Measurements from ENCODE around the gene NTN3.
"Not testable (repeated sequence)": the region's sequence is repeated elsewhere in the genome, so short reads cannot be mapped to it uniquely, and the experiment has no call there.

Gene NTN3

DNA sequence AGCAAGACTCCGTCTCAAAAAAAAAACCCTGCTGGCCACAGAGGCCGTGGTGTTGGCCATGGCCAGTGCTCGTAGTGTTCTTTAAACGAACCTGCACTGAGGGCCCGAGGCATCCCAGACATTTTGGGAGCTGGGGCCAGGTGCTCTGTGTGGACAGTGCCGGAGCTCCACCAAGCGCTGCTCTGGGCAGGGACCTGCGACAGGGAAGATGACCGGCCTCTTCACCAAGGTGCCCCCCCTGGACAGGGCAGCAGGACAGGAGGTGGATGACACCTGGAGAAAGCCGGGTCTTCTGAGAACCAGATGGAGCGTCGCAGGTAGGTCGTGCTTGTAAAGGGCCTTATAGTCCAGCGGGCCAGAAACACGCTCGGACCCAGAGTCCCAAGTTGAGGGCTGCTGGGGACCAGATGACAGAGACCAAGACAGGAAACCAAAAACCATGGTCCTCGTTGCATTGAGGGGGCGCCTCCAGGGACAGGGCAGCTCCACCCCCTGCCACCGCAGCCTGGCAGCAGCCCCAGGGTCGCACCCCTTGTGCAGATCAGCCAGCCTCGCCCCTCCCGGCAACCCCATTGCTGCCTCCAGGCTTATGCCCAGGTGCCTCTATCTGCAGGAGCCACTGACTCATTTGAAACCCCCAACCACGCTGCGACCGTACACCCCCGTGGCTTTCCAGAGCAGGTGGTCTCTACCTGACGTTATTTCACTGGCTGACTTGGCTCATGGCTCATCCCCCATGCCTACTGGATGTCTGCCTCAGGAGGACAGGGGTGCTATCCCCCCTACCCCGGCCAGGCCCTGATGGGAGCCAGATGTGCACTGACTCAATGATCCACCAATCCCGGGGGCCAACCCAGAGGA, 4.2 kb upstream of the NTN3 start:
- no peak for DNase-seq

- DNase-seq = no peak
Measured at GRCh38 chr16:2467528-2468232, 3.4 kb upstream of the NTN3 start.

GRCh38 chr16:2468233-2468724, 2.8 kb upstream of the NTN3 start:
- no peak for DNase-seq

GRCh38 chr16:2468725-2469398, 2.2 kb upstream of the NTN3 start:
- no peak for DNase-seq

DNA sequence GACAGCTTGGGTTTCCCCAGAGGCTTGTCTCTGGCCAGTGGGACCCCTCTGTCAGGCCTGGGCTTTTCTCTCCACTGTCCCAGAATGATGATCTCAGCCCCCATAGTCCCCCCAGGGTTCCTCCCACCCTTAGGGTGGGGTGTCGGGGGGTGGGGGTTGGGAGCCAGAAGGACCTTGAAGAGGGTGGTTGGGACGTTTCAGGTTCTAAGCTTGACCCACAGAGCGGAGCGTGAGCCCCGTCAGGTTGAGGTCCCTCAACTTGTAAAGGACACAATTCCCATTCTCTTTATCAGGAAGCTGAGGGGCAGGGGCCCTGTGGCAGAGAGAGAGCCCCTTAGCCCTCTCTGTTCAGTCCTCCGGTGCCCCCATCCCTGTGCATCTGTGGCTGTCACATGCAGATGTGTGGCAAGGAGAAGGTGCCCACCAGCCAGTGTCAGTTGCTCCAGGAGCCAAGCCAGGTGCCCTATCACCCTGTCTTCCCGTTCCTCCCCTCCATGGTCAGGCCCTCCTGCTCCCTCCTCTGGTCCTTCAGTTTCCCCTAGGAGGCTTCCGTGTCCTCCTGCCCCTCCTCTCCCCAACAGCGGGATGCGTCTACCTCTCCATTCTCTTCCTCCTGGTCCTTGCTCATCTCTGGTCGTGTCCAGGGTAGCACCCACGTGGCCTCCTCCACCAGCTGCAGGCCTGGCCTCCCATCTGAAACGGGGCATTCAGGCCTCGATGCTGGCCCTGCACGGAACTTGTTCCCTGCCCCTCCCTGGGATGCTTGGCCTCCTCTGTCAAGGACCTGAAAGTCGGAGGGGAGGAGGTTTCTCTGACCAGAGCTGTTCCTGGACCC, 1.5 kb upstream of the NTN3 start:
- no peak for DNase-seq

DNA sequence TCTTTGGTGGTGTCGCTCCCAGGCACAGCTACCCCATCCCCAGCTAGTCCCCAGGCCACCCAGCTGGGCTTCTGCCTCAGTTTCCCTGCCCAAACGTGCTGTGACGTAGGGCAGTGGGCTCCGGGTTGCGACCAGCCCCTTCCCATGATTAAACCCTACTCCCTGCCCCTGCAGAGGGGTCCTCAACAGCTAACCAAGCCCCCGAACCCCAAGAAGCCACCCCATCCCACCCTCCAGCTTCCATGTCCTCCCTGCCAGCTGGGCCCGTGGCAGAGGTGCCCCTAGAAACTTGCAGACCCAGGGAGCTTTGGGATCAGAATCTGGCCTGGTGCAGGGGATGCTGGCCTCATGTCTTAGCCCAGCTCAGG, 879 bp upstream of the NTN3 start:
- DNase-seq = no peak

GRCh38 chr16:2470603-2471015, 488 bp upstream of the NTN3 start:
- no peak for DNase-seq

GRCh38 chr16:2471653-2472487, 773 bp downstream of the NTN3 start:
- no peak for DNase-seq

- DNase-seq = no peak
Measured at GRCh38 chr16:2472488-2472864, 1.4 kb downstream of the NTN3 start.

- DNase-seq = no peak
Measured at GRCh38 chr16:2472885-2473445, 1.9 kb downstream of the NTN3 start.

DNA sequence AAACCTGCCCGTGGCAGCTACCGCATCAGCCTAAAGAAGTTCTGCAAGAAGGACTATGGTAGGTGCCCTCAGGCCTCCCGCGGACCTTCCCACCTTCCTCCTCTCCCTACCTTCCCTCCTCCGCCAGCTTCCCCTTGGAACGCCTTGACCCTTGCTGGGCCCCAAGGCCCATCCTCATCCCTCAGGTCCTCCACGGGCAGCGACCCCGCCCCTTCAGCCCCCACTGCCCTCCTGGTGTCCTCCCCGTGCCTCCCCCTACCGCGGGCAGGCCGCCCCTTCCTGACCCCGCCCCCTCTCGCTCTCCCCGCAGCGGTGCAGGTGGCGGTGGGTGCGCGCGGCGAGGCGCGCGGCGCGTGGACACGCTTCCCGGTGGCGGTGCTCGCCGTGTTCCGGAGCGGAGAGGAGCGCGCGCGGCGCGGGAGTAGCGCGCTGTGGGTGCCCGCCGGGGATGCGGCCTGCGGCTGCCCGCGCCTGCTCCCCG, 2.4 kb downstream of the NTN3 start:
- DNase-seq = no peak

DNA sequence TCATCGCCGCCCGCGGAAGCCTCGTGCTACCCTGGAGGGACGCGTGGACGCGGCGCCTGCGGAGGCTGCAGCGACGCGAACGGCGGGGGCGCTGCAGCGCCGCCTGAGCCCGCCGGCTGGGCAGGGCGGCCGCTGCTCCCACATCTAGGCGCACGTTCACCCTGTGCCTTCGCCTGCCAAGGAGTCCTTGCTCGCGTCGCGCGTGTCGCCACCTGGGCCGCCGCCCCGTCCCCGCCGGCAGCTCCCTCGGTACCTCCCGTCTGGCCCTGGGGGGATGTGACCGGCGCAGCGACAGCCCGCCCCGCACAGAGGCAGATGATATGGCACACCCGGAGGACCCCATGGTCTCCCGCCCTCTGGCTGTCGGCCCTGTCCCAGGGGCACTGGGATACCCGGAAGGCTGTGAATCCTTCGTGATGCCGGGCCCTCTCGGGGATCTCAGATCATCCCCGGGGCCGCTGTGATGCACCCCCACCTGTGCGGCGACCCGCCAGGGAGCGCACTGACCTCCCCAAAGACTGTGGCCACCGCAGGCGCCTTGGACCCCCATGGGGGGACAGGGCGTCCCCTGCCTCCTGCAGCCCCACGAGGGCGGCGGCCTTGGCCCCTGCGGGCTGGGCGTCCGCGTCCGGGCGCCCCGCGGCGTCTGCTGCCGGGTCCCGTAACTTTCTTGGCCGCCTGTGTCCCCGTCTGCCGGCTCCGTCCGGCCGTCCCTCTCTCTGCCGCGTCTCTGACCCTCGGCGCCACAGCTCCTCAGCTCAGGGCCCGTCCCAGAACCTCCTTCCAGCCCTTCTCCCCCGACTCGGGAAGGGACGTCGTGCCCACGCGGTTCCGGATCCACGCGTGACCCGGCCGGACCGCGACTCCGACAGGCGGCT, 3.1 kb downstream of the NTN3 start:
- peak; percentile 27 for DNase-seq

DNA sequence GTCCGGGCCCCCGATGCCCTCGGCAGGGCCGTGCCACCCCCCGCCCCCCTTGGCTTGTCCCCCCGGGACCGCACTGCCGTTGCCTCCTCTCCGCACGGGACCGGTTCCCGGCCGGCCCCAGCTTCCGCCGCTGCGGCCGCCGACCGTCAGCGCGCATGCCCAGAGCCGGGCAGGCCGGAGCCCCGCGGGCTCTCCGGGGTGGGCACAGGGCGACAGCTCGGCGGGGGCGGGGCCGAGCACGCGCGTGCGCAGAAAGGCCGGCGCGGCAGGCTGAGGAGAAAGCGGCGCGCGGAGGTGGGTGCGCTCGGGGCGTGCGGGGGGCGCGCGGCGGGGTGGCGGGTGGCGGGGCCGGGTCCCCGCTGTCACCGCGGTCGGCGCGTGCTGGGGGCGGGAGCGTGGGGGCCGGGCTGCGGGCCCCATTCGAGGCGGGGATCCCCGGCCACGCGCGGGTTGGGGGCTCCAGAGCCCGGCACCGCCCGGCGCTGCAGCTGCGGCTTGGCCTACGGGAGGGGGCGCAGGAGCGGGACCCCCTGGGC, 3.8 kb downstream of the NTN3 start, which contains the start of gene TBC1D24:
Gene TBC1D24, plus strand, starts transcription at position 251 of the 536 bp plus-strand sequence. CDS start 21,022 bp downstream, outside the sequence.
- DNase-seq = peak; percentile 77

- no peak for DNase-seq
Measured at GRCh38 chr16:2475413-2476344, 4.6 kb downstream of the NTN3 start.

DNA sequence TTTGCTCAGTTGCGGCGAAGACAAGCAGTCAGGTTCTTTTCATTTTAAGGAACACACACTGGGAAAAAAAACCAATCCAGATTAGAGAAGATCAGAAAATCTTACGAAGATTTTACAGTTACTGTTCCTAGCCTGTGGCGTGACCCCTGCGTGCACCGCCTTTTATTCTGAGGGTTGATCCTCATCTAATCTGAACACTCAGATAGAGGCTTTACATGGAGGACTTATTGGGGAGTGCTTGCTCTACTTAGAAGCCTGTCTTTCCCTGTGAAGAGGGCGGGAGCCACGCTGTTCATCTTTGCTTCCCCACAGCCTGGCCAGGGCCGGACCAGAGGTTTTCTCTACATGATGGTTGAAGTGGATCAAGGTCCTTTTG, 5.2 kb downstream of the NTN3 start:
- no peak for DNase-seq

GRCh38 chr16:2476741-2477140, 5.6 kb downstream of the NTN3 start:
- DNase-seq = no peak

DNA sequence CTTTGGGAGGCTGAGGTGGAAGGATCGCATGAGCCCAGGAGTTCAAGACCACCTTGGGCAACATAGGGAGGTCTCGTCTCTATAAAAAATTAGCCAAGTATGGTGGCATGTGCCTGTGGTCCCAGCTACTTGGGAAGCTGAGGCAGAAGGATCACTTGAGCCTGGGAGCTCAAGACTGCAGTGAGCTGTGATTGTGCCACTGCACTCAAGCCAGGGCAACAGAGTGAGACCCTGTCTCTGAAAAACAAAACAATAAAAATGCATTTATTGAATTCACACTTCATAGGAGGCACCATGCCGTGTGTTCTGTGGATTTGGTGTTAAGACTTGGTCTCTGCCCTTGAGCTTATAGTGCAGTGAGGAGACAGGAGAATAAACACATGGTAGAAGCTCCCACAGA, 6.2 kb downstream of the NTN3 start:
- no peak for DNase-seq

DNA sequence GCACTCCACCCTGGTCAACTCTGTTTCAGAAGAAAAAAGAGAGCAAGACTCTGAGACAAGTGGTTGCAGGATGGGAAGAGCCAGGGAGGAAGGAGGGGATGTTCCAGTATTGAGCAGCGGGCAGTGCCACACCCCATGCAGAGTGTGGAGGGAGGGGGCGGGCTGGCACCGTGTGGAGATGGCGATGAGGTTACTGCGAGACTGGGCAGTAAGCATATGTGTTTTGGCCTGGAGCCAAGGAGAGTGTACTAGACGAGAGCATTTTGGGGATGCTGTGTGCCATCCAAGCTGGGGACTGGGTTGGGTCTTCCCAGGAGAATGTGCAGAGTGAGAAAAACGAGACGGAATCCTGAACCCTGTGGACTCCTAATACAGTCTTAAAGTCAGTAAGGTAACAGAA, 7.2 kb downstream of the NTN3 start:
- DNase-seq = no peak

DNA sequence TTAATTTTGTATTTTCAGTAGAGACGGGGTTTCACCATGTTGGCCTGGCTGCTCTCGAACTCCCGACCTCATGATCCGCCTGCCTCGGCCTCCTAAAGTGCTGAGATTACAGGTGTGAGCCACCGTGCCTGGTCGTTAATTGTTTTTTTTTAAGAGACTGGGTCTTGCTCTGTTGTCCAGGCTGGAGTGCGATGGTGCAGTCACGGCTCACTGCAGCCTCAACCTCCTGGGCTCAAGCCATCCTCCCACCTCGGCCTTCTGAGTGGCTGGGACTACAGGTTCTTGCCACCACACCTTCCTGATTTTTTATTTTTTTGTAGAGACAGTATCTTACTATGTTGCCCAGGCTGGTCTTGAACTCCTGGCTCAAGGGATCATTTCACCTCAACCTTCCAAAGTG, 8.9 kb downstream of the NTN3 start:
- DNase-seq = not testable (repeated sequence)
